ENCODE measurements around the gene FAM9B.
"Not testable (repeated sequence)": the region's sequence is repeated elsewhere in the genome, so short reads cannot be mapped to it uniquely, and the experiment has no call there.

The FAM9B gene

DNA sequence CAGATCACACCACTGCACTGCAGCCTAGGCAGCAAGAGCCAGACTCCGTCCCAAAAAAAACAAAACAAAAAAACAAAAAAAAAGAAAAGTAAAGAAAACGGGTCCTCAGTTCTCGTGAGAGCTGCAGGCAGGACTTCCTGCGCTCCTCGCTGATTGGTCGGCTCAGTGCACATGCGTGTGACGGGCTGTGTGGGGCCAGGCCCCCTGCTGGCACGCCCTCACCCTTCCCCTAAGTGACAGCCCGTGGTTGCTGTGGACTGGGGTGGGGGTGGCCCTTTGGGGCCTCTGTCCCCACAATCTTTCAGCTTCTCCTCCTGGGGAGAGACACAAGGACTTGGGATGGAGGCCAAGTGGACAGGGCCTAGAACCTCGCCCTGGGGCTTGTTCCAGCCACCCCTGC lies at the start of gene FAM9B:
Gene FAM9B, minus strand, starts transcription at position 139 of the 400 bp plus-strand sequence. CDS start 1,141 bp downstream, outside the sequence.
- DNase-seq, result no peak

DNA sequence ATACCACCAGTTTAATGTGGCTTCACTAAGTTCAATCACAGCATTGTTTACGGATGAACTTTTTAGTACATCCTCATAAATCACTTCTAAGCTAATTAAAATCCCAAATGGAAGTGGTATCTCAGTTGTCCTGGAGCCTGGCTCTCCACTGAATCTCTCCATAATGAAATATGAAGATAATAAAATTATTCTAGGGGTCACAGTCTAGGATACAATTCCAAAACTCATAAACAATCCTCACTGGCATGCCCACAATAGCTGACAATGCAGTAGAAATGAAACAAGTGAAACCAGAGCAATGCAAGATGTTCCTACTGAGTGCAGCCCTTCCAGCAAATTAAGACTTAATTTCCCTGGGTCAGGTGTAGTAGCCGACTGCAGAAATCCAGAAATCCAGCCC lies 47.3 kb upstream of the FAM9B start:
- no peak for DNase-seq

DNA sequence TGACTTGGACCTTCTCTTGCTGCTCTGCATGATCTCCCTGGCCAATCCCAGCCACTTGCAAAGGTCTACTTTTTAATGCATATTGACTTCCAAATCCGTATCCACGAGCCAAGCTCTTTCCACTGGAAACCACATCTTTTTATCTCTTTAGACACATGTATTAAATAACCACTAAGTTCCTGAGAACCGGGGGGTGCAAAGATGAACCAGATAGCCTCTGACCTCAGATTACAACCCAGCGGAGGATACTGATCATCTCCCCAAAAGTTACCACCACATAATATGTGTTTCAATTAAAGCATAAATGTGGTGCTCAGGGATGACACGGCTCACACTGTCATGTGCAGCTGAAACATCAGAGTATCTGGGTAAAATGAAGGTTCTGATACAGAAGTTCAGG lies 40.4 kb upstream of the FAM9B start:
- no peak for DNase-seq

DNA sequence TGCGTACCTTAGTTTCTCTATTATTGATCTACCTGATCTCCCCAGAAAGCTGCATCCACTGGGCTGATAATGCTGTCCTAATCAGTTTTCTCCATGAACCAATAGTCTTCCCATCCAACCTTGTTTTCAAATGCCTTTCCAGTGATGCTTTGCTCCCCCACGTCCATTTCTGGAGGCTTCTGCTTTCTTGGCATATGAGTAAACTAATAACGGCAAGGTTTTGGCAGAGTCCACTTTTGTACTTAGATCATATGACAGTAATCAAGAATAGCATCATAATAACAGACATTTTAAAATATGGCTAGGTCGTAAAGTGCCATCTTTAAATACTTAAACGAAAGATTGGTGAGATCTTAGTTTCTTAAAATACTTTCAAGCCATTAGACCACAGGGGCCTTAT lies 38.4 kb upstream of the FAM9B start:
- no peak for DNase-seq

DNA sequence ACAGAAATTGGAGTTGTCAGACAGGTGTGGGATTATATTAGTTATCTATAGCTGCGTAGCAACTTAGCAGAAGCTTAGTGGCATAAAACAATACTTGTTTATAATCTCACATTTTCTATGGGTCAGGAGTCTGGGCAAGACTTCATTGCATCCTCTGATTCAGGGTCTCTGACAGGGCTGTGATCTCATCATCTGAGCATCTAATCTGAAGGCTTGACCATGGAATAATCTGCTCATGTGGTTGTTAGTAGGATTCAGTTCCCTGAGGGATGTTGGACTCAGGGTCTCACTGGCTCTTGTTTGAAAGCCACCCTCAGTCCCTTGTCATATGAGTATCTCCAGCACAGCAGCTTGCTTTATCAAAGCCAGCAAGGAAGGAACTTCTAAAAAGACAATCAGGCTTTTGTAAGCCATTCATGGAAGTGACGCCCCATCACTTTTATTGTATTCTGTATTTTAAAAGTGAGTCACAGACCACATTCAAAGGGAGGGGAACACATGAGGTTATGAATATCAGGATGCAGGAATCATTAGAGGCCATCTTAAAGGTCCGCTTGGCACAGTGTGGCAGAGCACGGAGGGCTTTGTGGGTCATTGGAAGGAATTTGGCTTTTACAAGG lies 37.2 kb upstream of the FAM9B start:
- no peak for DNase-seq

DNA sequence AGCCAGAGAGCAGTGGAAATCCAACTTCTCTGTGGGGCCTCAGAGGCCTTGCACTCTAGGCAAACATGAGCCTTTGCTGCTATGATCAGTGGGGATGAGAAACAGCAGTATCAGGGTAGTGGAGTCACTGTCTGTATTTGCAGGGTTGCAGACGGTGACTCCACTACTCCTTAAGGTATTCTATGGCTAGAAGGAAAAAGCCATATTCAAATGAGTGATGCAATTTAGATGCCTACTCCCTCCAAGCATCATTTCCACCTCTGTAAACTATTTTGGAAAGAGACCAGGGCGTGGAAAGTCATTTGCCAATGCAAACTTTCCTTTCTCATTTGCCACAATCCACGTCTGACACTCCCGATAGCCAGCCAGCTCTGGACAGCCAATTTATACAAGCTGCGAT lies 35.6 kb upstream of the FAM9B start:
- DNase-seq, result no peak

DNA sequence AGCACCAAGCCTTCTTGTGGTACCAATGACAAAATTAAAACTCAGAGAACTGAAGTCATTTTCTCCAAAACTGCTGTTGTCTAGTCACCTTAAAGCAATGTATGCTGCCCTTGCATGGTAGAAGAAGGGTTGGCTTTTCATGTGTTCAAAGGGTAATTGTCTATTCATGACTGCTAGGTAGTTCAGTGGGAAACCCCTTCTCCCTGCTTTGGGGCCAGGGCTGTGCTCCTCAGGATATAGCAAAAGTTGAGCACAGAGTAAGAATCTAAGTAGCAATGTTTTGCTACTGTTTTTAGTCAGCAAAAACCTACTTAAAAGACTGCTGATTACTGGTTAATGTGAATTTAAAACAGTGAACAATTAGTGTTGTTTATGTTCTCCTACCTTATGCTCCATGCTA lies 30.8 kb upstream of the FAM9B start:
- DNase-seq, result no peak

DNA sequence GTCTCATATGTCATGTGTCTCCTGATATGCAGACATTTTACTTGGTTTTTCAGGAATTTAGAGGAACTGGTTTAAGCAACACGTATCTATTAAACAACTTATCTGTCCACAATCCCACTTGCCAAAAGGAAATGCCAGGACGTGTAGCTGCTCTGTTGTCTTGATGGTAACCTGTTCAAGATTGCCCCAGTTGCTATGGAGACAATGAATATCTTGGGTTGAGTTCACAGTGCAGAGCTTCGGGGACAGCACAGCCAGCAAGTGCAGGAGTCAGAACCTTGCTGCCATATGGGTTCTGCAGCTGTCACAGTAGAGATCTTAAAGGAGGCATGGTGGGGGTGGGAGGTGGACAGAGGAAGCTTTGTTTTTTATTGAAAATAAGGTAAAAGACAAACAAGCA lies 28.7 kb upstream of the FAM9B start:
- DNase-seq, result no peak

DNA sequence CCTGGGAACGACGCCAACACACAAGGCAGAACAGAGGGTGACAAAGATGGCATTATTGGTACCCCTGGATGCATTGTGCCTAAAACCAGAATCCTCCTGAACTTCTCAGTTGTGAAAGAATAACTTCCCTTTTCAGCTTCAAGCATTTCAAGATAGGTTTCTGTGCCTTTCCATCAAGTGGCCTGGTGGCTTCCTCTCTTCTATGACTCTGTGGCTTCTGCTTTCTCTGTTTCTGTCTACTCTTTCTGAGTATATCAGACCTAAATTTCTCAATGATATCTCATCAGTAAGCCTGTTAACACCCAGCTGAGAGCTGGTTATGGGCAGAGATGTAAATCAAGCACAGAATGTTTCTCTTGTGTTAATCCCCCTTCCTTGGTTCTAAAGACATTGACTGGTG lies 21.4 kb upstream of the FAM9B start:
- no peak for DNase-seq

DNA sequence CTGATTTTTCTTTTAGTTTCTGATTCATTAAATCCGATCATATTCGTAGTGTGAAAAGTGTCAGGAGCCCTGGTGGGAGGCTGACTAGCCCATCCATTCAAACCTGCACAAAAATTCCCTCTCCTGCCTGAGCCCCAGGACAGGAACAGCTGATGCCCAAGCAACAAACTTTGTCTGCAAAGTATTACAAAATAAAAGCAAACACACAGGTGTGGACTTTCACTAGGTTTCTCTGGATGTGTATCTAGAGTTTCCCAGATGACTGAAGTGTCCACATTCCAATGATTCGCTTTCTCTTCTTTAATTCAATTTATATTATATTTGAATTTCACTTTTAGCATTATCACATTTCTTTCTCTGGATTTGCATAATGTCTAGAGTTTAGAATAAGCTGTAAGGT lies 18.2 kb upstream of the FAM9B start:
- no peak for DNase-seq

DNA sequence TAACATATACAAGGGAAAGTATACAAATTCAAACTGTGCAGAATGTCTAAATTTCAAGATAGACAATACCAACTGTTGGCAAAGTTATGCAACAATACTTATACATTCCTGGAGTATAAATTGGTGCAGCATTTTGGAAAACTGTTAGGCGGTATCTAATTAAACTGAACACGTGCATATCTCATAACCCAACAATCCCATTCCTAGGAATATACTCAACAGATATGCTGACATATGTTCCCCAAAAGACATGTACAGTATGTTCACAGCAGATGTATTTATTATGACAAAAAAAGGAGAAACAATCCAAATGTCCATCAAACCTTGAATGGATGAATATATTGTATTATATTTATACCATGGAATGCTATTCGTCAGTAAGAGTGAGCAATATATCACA lies 16.4 kb upstream of the FAM9B start:
- DNase-seq, result no peak

DNA sequence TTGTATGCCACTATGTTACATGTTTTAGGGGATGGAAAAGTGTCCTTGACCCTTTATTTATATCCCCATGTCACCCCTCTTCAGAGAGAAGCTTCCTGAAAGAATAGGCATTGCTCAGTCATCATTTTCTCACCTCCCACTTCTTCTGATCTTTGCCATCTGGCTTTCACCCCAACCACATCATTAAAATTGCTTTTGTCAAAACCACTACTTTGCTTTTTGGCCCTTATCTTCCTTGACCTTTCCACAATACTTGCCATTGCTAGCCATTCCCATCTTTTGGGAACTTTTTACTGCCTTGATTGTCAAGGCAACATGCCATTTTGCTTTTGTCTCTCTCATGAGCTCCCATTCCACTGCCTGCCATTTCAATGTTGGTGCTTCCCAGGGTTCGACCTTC lies 14.9 kb upstream of the FAM9B start:
- no peak for DNase-seq

DNA sequence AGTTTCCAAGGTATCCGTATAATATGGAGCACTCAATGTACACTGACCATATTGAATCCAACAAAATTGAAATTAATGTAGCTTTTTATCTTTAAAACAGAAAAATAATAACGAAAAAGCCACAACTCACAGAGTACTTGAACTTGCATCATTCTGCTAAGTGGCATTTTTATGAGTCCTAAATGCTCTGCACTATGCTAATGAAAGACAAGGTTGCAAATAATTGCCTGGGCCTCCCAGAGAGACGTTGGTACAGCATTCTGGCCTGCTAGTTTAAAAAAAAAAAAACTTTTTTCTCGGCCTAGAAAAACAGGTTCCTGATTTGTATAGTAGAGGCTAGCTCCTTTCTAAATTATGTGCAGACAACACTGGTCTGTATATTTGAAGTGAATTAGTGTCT lies 4.3 kb upstream of the FAM9B start:
- no peak for DNase-seq

DNA sequence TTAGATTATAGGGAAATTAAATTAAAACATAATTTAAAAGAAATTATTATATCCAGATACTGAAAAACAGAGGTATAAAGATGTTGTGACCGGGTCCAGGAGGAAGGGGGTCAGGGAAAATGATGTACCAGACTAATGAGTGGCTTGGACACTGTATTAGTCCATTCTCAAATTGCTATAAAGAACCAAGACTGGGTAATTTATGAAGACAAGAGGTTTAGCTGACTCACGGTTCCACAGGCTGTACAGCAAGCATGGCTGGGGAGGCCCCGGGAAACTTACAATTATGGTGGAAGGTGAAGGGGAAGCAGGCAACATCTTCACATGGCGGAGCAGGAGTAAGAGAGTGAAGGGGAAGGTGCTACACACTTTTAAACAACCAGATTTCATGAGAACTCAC lies 3.4 kb upstream of the FAM9B start:
- no peak for DNase-seq

DNA sequence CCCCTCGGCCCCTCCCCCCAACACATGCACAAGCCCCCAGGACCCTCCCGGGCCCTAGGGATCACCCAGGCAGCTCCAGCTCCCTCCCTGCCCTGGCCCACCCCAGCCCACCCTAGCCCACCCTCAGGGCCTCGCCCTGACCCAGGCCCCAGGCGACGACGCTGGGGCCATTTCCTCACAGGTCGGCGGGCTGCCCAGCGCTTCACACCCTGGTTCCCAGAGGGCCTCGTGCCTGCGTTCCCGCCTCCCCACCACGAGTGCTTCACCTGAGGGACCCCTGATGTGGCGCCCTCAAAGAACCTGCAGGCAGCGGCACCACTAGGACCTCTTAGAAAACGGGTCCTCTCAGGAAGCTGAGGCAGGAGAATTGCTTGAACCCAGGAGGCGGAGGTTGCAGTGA lies 341 bp downstream of the FAM9B start:
- no peak for DNase-seq

DNA sequence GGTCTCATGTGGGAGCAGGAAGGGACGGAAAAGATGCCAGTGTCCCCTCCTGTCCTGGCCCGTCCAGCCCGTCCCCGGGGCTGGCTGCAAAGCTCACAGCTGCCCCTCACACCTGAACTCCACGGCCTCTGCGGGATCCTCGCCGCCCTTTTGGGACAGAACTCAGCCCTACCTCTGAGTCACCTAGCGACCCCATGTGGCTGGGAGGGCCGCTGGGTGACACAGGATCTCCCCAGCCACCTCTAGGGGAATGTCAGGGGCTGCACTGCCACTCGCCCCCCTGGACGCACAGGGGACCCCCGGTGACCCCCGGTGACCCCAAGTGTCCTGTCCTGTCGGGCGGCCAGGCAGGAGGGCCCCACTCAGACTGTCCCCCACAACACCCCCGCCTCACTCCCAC lies 748 bp downstream of the FAM9B start:
- DNase-seq, result no peak

DNA sequence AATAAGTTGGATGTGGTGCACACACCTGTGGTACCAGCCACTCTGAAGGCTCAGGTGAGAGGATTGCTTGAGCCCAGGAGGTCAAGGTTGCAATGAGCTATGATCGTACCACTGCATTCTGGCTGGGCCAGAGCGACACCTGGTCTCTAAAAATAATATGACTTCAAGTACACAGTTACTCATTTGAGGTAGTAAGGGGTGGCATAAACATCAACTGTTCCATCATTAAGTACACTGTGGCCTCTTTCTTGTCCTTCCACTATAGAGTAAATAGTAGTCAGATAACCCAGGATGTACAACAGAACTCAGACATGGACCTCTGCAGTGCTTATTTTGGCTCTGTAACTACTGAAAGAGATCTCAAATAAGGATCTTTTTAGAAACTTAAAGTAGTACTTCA lies 10.6 kb downstream of the FAM9B start:
- no peak for DNase-seq

DNA sequence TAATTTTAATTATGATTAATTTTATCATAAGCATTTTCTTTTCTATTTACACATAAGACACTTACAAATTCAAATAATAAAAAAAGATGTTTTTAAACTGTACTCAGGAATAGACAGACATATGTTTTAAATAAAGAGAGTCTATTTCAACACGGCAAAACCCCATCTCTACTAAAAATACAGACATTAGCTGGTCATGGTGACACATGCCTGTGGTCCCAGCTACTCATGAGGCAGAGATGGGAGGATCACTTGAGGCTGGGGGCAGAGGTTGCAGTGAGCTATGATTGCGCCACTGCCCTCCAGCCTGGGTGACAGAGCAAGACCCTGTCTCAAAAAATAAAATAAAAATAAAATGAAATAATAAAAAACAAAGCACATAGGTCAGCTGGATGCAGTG lies 14.8 kb downstream of the FAM9B start:
- DNase-seq, result no peak

DNA sequence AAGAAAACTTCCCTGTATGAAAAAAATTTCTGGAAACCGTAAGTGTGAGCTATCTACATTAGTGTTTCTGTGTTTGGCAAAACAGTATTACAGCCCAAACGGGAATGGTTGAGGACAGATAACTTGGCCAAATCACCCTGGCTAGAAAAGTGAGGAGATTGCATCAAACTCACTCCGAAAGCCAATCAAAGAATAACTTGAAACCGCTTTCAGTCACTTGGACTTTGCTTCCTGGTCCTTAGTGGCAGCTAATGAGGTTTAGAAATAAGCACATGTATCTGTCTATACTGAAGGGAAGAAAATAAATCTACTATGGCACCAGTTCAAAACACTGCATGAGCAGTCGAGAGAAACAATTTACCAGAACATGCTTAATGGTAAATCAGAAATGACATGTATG lies 15.6 kb downstream of the FAM9B start:
- not testable (repeated sequence) for DNase-seq

DNA sequence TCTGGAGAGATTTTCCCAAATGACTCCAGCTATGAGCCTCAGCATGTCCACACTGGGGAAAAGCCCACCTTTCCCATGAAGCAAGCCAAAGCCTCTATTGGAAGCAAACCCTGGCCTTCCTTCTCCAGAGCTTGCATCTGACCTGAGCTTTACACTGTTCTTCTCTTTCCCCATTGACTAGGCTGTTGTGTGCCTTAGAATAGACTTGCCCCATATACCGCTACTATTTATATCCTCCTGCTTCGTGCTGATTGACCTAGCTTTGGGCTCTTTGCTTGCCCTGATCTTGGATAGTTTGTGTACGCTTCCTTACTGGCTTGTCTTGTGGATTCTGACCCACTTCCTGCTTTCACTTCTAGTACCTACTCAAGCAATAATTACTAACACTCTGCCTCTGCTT lies 30.9 kb downstream of the FAM9B start:
- no peak for DNase-seq

DNA sequence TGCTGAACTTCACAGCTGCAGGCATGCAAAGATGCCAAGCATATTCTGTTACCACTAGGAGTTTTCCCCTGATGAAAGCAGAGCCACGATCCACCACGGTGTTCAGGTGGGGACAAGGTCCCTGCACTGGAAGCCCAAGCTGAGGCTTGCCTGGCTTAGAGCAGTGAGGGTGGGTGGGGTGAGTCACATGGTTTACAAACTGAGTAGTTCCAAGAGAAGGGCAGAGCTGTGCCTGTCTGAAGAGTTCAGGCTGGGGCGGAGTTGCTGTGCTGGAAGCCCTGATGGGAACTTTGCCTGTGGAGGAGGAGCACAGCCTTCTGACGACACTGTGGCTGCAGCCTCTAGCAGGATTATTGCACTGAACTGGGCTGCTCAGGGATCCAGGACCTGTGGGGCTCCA lies 45.5 kb downstream of the FAM9B start:
- DNase-seq, result no peak

DNA sequence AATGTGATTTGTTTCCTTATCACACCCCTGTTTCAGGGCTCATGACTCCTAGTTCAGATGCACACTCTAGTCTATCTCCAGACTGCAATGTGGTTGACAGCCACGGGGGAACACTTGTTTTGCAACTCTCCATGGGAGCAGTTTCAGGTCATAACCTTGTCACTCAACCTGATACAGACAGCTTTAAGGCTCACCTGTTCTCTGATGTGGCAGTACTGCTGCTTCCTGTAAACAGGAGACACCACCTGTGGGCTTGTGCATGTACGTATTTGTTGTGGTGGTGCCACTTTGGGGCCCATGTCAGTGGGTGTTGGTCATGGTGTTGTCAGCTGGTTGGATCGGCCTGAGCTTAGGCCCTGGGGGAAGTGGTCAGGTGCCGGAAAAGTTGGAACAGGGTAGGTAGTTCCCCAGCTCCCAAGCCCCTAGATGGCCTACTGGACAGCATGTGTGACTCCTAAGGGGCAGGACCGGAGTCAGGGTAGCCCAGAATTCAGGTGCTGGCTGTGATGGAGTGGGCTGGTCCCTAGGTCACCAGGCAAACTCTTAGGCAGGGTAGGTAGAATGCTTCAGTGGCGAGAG lies 46.2 kb downstream of the FAM9B start:
- DNase-seq, result no peak

DNA sequence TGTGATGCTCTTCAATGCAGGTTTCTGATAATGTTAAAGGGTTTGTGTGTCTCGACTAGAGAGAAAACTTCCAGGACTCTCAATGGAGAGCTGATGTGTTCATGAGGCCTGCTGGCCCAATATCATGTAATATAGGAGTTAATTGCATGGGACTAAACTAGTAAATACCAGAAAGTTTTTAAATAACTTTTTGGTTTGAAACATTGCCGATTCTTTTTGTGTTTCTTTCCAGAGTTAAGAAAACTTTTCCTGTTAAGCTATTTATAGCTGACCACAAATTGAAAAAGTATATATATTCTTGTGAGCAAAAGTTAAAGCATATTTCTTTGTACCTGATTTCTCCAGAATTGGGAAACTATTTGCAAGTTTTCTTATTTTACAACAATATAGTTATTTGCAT lies 49.7 kb downstream of the FAM9B start:
- no peak for DNase-seq

DNA sequence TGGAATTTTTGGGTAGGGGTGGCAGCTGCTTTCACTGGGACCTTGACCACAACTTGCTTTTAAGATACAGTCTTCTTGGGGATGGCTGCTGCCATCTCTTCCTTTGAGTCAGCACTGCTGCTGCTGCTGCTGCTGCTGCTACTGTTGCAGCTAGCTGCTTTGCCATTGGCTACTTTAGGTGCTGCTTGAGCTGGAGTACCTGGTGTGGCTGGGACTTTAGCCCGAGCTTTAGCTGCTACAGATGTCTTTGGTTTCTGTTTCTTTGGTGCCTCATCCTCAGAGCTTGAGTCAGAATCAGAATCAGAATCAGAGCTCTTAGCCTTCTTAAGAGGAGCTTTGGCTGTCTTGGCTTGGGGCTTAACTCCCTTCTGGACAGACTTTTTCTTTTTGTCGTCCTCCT lies 52.2 kb downstream of the FAM9B start:
- DNase-seq, result no peak

DNA sequence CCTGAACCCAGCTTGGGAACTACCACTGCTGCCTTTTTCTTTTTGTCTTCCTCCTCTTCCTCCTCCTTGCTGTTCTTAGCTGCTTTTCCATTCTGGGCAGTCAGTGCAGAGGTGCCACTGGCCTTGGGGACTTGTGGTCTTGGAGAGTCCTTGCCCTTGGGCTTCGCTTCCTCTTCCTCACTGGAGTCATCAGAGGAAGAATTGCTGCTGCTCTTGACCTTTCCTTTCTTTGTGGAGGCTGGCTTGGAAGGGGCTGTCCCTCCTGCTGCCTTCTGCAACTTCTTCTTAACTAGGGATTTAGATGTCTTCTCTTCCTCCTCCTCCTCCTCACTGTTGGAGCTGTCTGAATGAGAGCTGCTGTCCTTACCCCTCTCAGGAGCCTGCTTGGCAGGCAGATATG lies 53.2 kb downstream of the FAM9B start:
- no peak for DNase-seq

All from NCI-H187 (cell line).